H1 (cell line): ENCODE data around the gene ARHGEF10L. TPM values are rescaled to one million over a fixed set of nuclear protein-coding genes. Genes with fewer than 3 reads are reported as not detected.

Source experiments
- CTCF ChIA-PET: fragments of 300-600 bp; sonication (Branson Sonifier 250); formaldehyde crosslinking; loops from one replicate; lab custom pipeline; 2021; ENCODE audit not compliant: partially characterized antibody; lab: Charles Lee
- POLR2A ChIA-PET: fragments of 300-600 bp; sonication (Branson Sonifier 250); formaldehyde crosslinking; loops from one replicate; lab custom pipeline; 2021; ENCODE audit warnings: inconsistent platforms; ENCODE audit not compliant: partially characterized antibody; lab: Charles Lee
- DNase-seq, 2 experiments: peaks; one replicate each; pipeline versions ENCODE4 v3.0.0 to v3.0.0-alpha.2; 2010 to 2022; ENCODE audit warnings: low spot score in 2 of 2, low read depth in 1 of 2, mixed read lengths in 1 of 2
- FAIRE-seq: peaks from 2 replicates; lab custom pipeline; 2011; peaks lifted over from hg19 to GRCh38; lab: Jason Lieb, UNC
- H2AFZ ChIP-seq: 2 replicates; pipeline ENCODE4 v1.8.1; 2012; ENCODE audit warnings: low read length, inconsistent platforms
- H2AK5ac ChIP-seq: 2 replicates; pipeline ENCODE4 v1.6.1; 2013; ENCODE audit warnings: low read depth, low read length
- H2BK120ac ChIP-seq: replicated peaks from 2 replicates; pipeline ENCODE3; 2013; ENCODE audit warnings: low read depth, low read length, inconsistent platforms
- H2BK12ac ChIP-seq: 2 replicates; pipeline ENCODE4 v1.6.1; 2013; ENCODE audit warnings: low read depth, low read length
- H2BK15ac ChIP-seq: 2 replicates; pipeline ENCODE4 v1.6.1; 2013; ENCODE audit warnings: low read length
- H2BK20ac ChIP-seq: 2 replicates; pipeline ENCODE4 v1.6.1; 2013; ENCODE audit warnings: low read length
- H2BK5ac ChIP-seq: 2 replicates; pipeline ENCODE4 v1.6.1; 2013; ENCODE audit warnings: low read depth, low read length
- H3K14ac ChIP-seq: 2 replicates; pipeline ENCODE4 v1.6.1; 2013; ENCODE audit warnings: inconsistent platforms; ENCODE audit not compliant: insufficient read length
- H3K18ac ChIP-seq: 2 replicates; pipeline ENCODE4 v1.6.1; 2013; ENCODE audit warnings: low read length; ENCODE audit errors: extremely low read depth
- H3K23ac ChIP-seq: 2 replicates; pipeline ENCODE4 v1.6.1; 2013; ENCODE audit warnings: inconsistent platforms; ENCODE audit not compliant: insufficient read length
- H3K23me2 ChIP-seq: 2 replicates; pipeline ENCODE4 v1.6.1; 2013; ENCODE audit warnings: low read depth, low read length
- H3K27ac ChIP-seq: 2 replicates; pipeline ENCODE4 v1.6.1; 2011; ENCODE audit warnings: low read depth, low read length, inconsistent platforms
- H3K27me3 ChIP-seq, 4 experiments: replicated peaks in 1 of 4; 1 replicate in 1 of 4; 2 replicates in 3 of 4; pipeline versions ENCODE4 v1.6.1 to v1.8.1; 2011 to 2013; ENCODE audit warnings: low read length in 3 of 4, mild to moderate bottlenecking in 3 of 4, inconsistent platforms in 2 of 4, mixed read lengths in 2 of 4, moderate library complexity in 1 of 4; ENCODE audit not compliant: control insufficient read depth in 3 of 4, insufficient read depth in 3 of 4; ENCODE audit errors: extremely low read depth in 1 of 4
- H3K36me3 ChIP-seq, 4 experiments: 2 replicates each; pipeline versions ENCODE4 v1.6.1 to v1.8.1; 2011 to 2013; ENCODE audit warnings: mild to moderate bottlenecking in 4 of 4, low read length in 3 of 4, moderate library complexity in 2 of 4, control low read depth in 1 of 4, inconsistent platforms in 1 of 4; ENCODE audit not compliant: insufficient read depth in 4 of 4, control insufficient read depth in 2 of 4
- H3K4ac ChIP-seq: replicated peaks from 2 replicates; pipeline ENCODE3; 2013; ENCODE audit warnings: low read length, low read depth, mixed read lengths, inconsistent platforms; ENCODE audit not compliant: insufficient read length
- H3K4me1 ChIP-seq, 4 experiments: replicated peaks in 1 of 4; 1 replicate in 1 of 4; 2 replicates in 3 of 4; pipeline versions ENCODE4 v1.6.1 to v1.8.1; 2011 to 2013; ENCODE audit warnings: low read length in 3 of 4, inconsistent platforms in 2 of 4, mixed read lengths in 1 of 4; ENCODE audit not compliant: insufficient read depth in 4 of 4, control insufficient read depth in 3 of 4
- H3K4me2 ChIP-seq, 2 experiments: 2 replicates each; pipeline versions ENCODE4 v1.6.1 to v1.8.1; 2011 to 2013; ENCODE audit warnings: low read depth in 2 of 2, low read length in 2 of 2, control low read depth in 1 of 2, inconsistent platforms in 1 of 2, mild to moderate bottlenecking in 1 of 2; ENCODE audit not compliant: insufficient read depth in 1 of 2
- H3K4me3 ChIP-seq, 4 experiments: fragments of 200-600, 300-600 bp in 1 of 4; sonication (generic), shearing (Covaris generic), sonication (Bioruptor Twin) in 1 of 4; 2 replicates each; pipeline versions ENCODE4 v1.5.1 to v1.8.1; 2011 to 2016; ENCODE audit warnings: low read length in 4 of 4, low read depth in 3 of 4, control low read depth in 2 of 4, inconsistent platforms in 2 of 4, mild to moderate bottlenecking in 2 of 4, mixed read lengths in 1 of 4, moderate library complexity in 1 of 4; ENCODE audit not compliant: insufficient read depth in 2 of 4; ENCODE audit errors: extremely low read depth in 1 of 4
- H3K56ac ChIP-seq: replicated peaks from 2 replicates; pipeline ENCODE3; 2013; ENCODE audit warnings: low read depth, mild to moderate bottlenecking, mixed read lengths, low read length, inconsistent platforms; ENCODE audit not compliant: insufficient read length
- H3K79me1 ChIP-seq: 2 replicates; pipeline ENCODE4 v1.6.1; 2013; ENCODE audit warnings: low read depth, low read length, control low read depth
- H3K79me2 ChIP-seq, 2 experiments: 2 replicates each; pipeline versions ENCODE4 v1.6.1 to v1.8.1; 2012 to 2013; ENCODE audit warnings: low read length in 2 of 2, mild to moderate bottlenecking in 2 of 2, inconsistent platforms in 1 of 2; ENCODE audit not compliant: insufficient read depth in 2 of 2, control insufficient read depth in 1 of 2
- H3K9ac ChIP-seq, 4 experiments: replicated peaks in 1 of 4; 1 replicate in 1 of 4; 2 replicates in 3 of 4; pipeline versions ENCODE4 v1.6.1 to v1.8.1; 2011 to 2013; ENCODE audit warnings: low read depth in 3 of 4, low read length in 3 of 4, control low read depth in 2 of 4, mild to moderate bottlenecking in 2 of 4, moderate library complexity in 2 of 4, inconsistent platforms in 1 of 4; ENCODE audit errors: extremely low read depth in 1 of 4
- H3K9me3 ChIP-seq, 2 experiments: 2 replicates each; pipeline versions ENCODE4 v1.6.1 to v1.8.1; 2012 to 2013; ENCODE audit warnings: mild to moderate bottlenecking in 2 of 2, moderate library complexity in 2 of 2, control low read depth in 1 of 2, inconsistent platforms in 1 of 2, low read depth in 1 of 2, low read length in 1 of 2, mixed read lengths in 1 of 2; ENCODE audit not compliant: insufficient read depth in 2 of 2
- H4K20me1 ChIP-seq, 2 experiments: replicated peaks in 1 of 2; 2 replicates each; pipeline versions ENCODE3 to v1.8.1; 2011 to 2013; ENCODE audit warnings: inconsistent platforms in 2 of 2, low read length in 2 of 2, mild to moderate bottlenecking in 1 of 2; ENCODE audit not compliant: insufficient read depth in 2 of 2, control insufficient read depth in 1 of 2
- H4K5ac ChIP-seq: 2 replicates; pipeline ENCODE4 v1.6.1; 2013; ENCODE audit warnings: low read length, low read depth, mixed read lengths, inconsistent platforms; ENCODE audit not compliant: insufficient read length
- H4K8ac ChIP-seq: 2 replicates; pipeline ENCODE4 v1.8.0; 2013; ENCODE audit warnings: mild to moderate bottlenecking, moderate library complexity, low read length, inconsistent platforms; ENCODE audit not compliant: insufficient read depth; ENCODE audit errors: extremely low read depth
- H4K91ac ChIP-seq: replicated peaks from 2 replicates; pipeline ENCODE3; 2013; ENCODE audit warnings: low read length, mixed read lengths, inconsistent platforms; ENCODE audit not compliant: insufficient read length
- BACH1 ChIP-seq: IDR thresholded peaks from 2 replicates; pipeline ENCODE4 v1.6.1; 2012; ENCODE audit warnings: low read length, improper control_type of control experiment
- MAFK ChIP-seq: IDR thresholded peaks from 2 replicates; pipeline ENCODE4 v1.6.1; 2012; ENCODE audit warnings: low read depth, mild to moderate bottlenecking, improper control_type of control experiment, low read length
- POLR2AphosphoS5 ChIP-seq: IDR thresholded peaks from 2 replicates; pipeline ENCODE4 v1.6.1; 2011; ENCODE audit warnings: low read depth, low read length
- SIRT6 ChIP-seq: IDR thresholded peaks from one replicate; pipeline ENCODE4 v1.7.1; 2012; ENCODE audit warnings: low read length, inconsistent platforms
- SP2 ChIP-seq: IDR thresholded peaks from 2 replicates; pipeline ENCODE4 v1.6.1; 2012; ENCODE audit warnings: mild to moderate bottlenecking, low read length, inconsistent platforms
- TAF7 ChIP-seq: optimal IDR thresholded peaks from 2 replicates; pipeline ENCODE3; 2011; ENCODE audit warnings: low read depth, mild to moderate bottlenecking, inconsistent platforms, low read length, moderate library complexity, borderline replicate concordance
- WGBS, 2 experiments: shearing (Covaris generic) in 1 of 2; methylation state at CpG; one replicate each; pipeline versions ENCODE4 v1.1.6 to v1.1.7; 2013 to 2015; ENCODE audit warnings: low lambda C conversion rate in 2 of 2, mixed read lengths in 2 of 2, inconsistent platforms in 1 of 2, low coverage in 1 of 2, missing lambda C conversion rate in 1 of 2; ENCODE audit not compliant: insufficient replicate concordance in 2 of 2, insufficient coverage in 1 of 2, insufficient read length in 1 of 2; ENCODE audit errors: extremely low coverage in 1 of 2, missing lambda C conversion rate in 1 of 2; 5-methylcytosine and 5-hydroxymethylcytosine counted together
- polyA plus RNA-seq, 7 experiments: library from polyadenylated mRNA; depleted of rRNA in 3 of 7; stranded (reverse) in 5 of 7; unstranded in 2 of 7; fragments of >200 nt in 5 of 7; fragments of 200-250 nt in 2 of 7; gene quantifications; 1 replicate in 5 of 7; 2 replicates in 1 of 7; 4 replicates in 1 of 7; pipeline versions ENCODE4 v1.2.1 to v1.2.3, GENCODE V29; 2011 to 2013; ENCODE audit warnings: missing spikeins in 2 of 7, mixed read lengths in 2 of 7
- total RNA-seq: library from RNA; stranded (reverse); fragmentation: NEBNext Ultra II Directional; extraction: Animal tissue kit (Norgen Biotek cat#: 25700); gene quantifications from 2 replicates; pipeline ENCODE4 v1.2.1, GENCODE V29; 2021

ARHGEF10L gene
- total and polyA plus RNA-seq, 2 of the 8 experiments (the other 6 are each of a cell fraction or from before 2014, with no cell fraction given): 33.6 to 39.6 TPM

DNA sequence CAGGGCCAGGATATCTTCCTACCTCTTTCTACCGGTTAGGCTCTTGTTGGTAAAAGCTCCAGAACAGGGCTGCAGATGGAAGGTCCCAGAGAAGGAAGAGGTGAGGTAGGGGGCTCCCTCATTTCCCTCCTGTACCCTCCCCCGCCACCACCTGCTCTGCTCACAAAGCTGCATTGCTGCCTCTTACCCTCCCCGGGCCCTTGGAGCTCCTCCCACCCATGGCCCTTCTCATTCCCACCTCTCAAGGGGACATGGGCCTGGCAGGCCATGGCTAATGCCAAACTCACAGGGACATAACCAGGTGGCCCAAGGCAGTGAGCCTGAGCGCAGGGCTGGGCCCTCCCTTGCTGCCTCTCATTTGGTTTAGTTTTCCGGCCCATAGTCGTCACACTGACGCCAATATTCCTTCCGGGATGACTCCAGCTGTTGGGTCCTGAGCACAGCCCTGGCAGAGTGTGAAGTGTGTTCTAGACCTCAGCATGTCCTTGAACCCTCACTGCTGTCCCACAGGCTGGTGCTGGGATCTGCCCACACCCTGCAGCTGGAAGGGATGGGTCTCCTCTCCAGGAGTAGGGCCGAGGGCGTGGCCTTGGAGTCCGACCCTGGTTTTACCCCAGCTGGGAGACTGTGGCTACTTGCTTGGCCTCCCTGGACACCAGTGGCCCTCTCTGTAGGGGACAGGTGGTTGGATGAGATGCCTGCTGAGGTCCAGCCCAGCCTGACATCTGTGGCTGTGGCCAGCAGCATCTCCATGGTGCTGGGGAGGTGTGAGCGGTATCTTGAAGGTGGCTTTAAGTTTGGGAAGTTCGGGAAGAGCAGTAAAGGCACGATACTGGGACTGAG lies 104.6 kb downstream of the ARHGEF10L start:
- Histone ChIP-seq H2BK20ac (no peak overlapping the region), H4K5ac (no peak overlapping the region), H3K14ac (no peak overlapping the region), H2BK120ac (no peak overlapping the region), H3K23ac (no peak overlapping the region), H3K23me2 (no peaks in the 10 kb centered on the region), H2BK12ac (no peak overlapping the region), H4K91ac (no peak overlapping the region), H3K9ac (0 out of 7 replicates have a peak overlapping the region, but pooled peaks of 1 of the 4 experiments have one; percentile 10), H3K27ac (no peak overlapping the region), H3K4ac (no peak overlapping the region), H2BK15ac (no peak overlapping the region), H3K36me3 (peaks cover 4 to 20% (median 10%) of the 10 kb centered on the region in 4 experiments; a peak in 6 of 8 replicates), H3K27me3 (no peaks in the 10 kb centered on the region), H3K4me1 (0 out of 7 replicates have a peak, but pooled peaks cover 0 to 2% (median 0%) of the 10 kb centered on the region in 4 experiments), H3K4me2 (no peak overlapping the region), H3K4me3 (no peak overlapping the region), H3K79me2 (no peaks in the 10 kb centered on the region), H2BK5ac (no peak overlapping the region), H4K8ac (no peak overlapping the region), H4K20me1 (peaks cover 3 to 4% of the 10 kb centered on the region in 2 experiments), H3K9me3 (no peaks in the 10 kb centered on the region), H3K18ac (peak overlapping the region; percentile 9; the same call in 1 of the 2 replicates), H2AFZ (no peak overlapping the region), H3K79me1 (no peaks in the 10 kb centered on the region; the same call in 1 of the 2 replicates), H2AK5ac (no peak overlapping the region), H3K56ac (no peak overlapping the region)
- CTCF ChIA-PET: interaction anchor here (0.5 to 4.0 kb wide), 17 partner anchors 9 to 937 kb away, joined by 3 to 22 read pairs (median 4); no protein-coding TSS in a partner anchor
- WGBS, 2 experiments: 93% methylated on average over 14 of the region's 14 CpGs; no CpG with 5 or more reads in 1 of the 2 experiments
- no peak for TF ChIP-seq TAF7
- no peak for TF ChIP-seq SIRT6
- TF ChIP-seq POLR2AphosphoS5: peak; percentile 18; the same call in 1 of the 2 replicates
- no peak for TF ChIP-seq MAFK
- no peak for TF ChIP-seq BACH1
- no peak for TF ChIP-seq SP2
- DNase-seq: no peak
- POLR2A ChIA-PET: interaction anchor here (1.0 to 2.2 kb wide), 2 partner anchors 9 to 34 kb away, joined by 3 to 7 read pairs; no protein-coding TSS in a partner anchor
- FAIRE-seq: no peak
